Skeletal muscle tissue (tissue), 4 donors: ENCODE data around the gene CHMP2A. TPM values are rescaled to one million over a fixed set of nuclear protein-coding genes. Genes with fewer than 3 reads are reported as not detected.

ENCODE experiments used
- H3K27ac ChIP-seq: one replicate; pipeline ENCODE4 v1.7.0; 2013; ENCODE audit warnings: mild to moderate bottlenecking, low read depth, low read length, inconsistent platforms
- H3K27me3 ChIP-seq, 3 donors: one replicate each; pipeline ENCODE4 v1.7.0; 2013; ENCODE audit warnings: low read length in 3 of 3; ENCODE audit not compliant: control insufficient read depth in 3 of 3, insufficient read depth in 3 of 3
- H3K36me3 ChIP-seq, 3 donors: one replicate each; pipeline ENCODE4 v1.7.0; 2013; ENCODE audit warnings: low read length in 3 of 3; ENCODE audit not compliant: control insufficient read depth in 3 of 3, insufficient read depth in 3 of 3
- H3K4me1 ChIP-seq, 3 donors: one replicate each; pipeline ENCODE4 v1.7.0; 2013; ENCODE audit warnings: low read length in 3 of 3, mild to moderate bottlenecking in 3 of 3; ENCODE audit not compliant: control insufficient read depth in 3 of 3, insufficient read depth in 3 of 3
- H3K4me3 ChIP-seq, 3 donors: one replicate each; pipeline ENCODE4 v1.7.0; 2013; ENCODE audit warnings: low read length in 3 of 3
- H3K9ac ChIP-seq, 3 donors: one replicate each; pipeline ENCODE4 v1.7.0; 2013; ENCODE audit warnings: low read length in 3 of 3, mild to moderate bottlenecking in 3 of 3, moderate library complexity in 2 of 3, low read depth in 1 of 3
- H3K9me3 ChIP-seq, 3 donors: one replicate each; pipeline ENCODE4 v1.7.0; 2013; ENCODE audit warnings: low read length in 3 of 3; ENCODE audit not compliant: control insufficient read depth in 3 of 3
- total RNA-seq: library from RNA; depleted of rRNA; stranded (reverse); fragments of >200 nt; gene quantifications from one replicate; pipeline ENCODE4 v1.2.3, GENCODE V29; 2014
- donor health status: Osteomylitis.

Gene CHMP2A
- total RNA-seq, 1 donor from 2014 or later = 68.9 TPM

GRCh38 chr19:58560921-58561320, 6.0 kb upstream of the CHMP2A start:
- Histone ChIP-seq H3K36me3 (peaks cover 9 to 11% (median 9%) of the 10 kb centered on the region in 3 donors), H3K4me1 (peaks cover 55 to 69% (median 62%) of the 10 kb centered on the region in 3 donors), H3K9ac (no peak overlapping the region), H3K27me3 (no peaks in the 10 kb centered on the region), H3K27ac (no peak overlapping the region), H3K9me3 (no peaks in the 10 kb centered on the region), H3K4me3 (no peak overlapping the region)

- peaks cover 60 to 76% (median 67%) of the 10 kb centered on the region in 3 donors for H3K4me1 ChIP-seq
- H3K27me3 ChIP-seq = no peaks in the 10 kb centered on the region
- H3K27ac ChIP-seq = peak overlapping the region; percentile 98
- H3K9me3 ChIP-seq = no peaks in the 10 kb centered on the region
- peaks cover 9 to 12% (median 10%) of the 10 kb centered on the region in 3 donors for H3K36me3 ChIP-seq
- peak overlapping the region; percentile 87 to 98 (median 94) for H3K4me3 ChIP-seq
- H3K9ac ChIP-seq = peak overlapping the region; percentile 25 to 96 (median 84)
Observed at GRCh38 chr19:58560007-58560887, 5.3 kb upstream of the CHMP2A start.

GRCh38 chr19:58559275-58560006, 4.5 kb upstream of the CHMP2A start:
- Histone ChIP-seq H3K4me1 (peaks cover 63 to 82% (median 72%) of the 10 kb centered on the region in 3 donors), H3K4me3 (peak overlapping the region; percentile 87 to 98 (median 94))

GRCh38 chr19:58558623-58559274, 3.8 kb upstream of the CHMP2A start:
- no peaks in the 10 kb centered on the region for H3K9me3 ChIP-seq
- peaks cover 9 to 13% (median 10%) of the 10 kb centered on the region in 3 donors for H3K36me3 ChIP-seq
- H3K27ac ChIP-seq = peak overlapping the region; percentile 98
- no peaks in the 10 kb centered on the region for H3K27me3 ChIP-seq
- peak overlapping the region; percentile 87 to 98 (median 94) for H3K4me3 ChIP-seq
- H3K4me1 ChIP-seq = peaks cover 70 to 87% (median 76%) of the 10 kb centered on the region in 3 donors
- H3K9ac ChIP-seq = peak overlapping the region; percentile 84 to 99 (median 96)

More at GRCh38 chr19:58559275-58560006, 4.5 kb upstream of the CHMP2A start:
- Histone ChIP-seq H3K9ac (peak overlapping the region; percentile 84 to 99 (median 96)), H3K9me3 (no peaks in the 10 kb centered on the region), H3K27ac (peak overlapping the region; percentile 98), H3K36me3 (peaks cover 9 to 12% (median 10%) of the 10 kb centered on the region in 3 donors), H3K27me3 (no peaks in the 10 kb centered on the region)

- no peaks in the 10 kb centered on the region for H3K9me3 ChIP-seq
- peak within 1 kb of the TSS; percentile 98 for H3K27ac ChIP-seq
- H3K27me3 ChIP-seq = no peaks in the 10 kb centered on the region
- H3K4me3 ChIP-seq = peak within 1 kb of the TSS; percentile 87 to 98 (median 94)
- H3K4me1 ChIP-seq = peaks cover 67 to 87% (median 74%) of the 10 kb centered on the region in 3 donors
- H3K9ac ChIP-seq = peak within 1 kb of the TSS; percentile 94 to 99 (median 96)
- H3K36me3 ChIP-seq = peaks cover 9 to 17% (median 12%) of the 10 kb centered on the region in 3 donors
Observed at GRCh38 chr19:58558066-58558622, 3.2 kb upstream of the CHMP2A start, which contains the start of gene UBE2M. UBE2M (minus strand) TSS chr19:58558611; CDS start chr19:58558381, 230 bp downstream.

DNA sequence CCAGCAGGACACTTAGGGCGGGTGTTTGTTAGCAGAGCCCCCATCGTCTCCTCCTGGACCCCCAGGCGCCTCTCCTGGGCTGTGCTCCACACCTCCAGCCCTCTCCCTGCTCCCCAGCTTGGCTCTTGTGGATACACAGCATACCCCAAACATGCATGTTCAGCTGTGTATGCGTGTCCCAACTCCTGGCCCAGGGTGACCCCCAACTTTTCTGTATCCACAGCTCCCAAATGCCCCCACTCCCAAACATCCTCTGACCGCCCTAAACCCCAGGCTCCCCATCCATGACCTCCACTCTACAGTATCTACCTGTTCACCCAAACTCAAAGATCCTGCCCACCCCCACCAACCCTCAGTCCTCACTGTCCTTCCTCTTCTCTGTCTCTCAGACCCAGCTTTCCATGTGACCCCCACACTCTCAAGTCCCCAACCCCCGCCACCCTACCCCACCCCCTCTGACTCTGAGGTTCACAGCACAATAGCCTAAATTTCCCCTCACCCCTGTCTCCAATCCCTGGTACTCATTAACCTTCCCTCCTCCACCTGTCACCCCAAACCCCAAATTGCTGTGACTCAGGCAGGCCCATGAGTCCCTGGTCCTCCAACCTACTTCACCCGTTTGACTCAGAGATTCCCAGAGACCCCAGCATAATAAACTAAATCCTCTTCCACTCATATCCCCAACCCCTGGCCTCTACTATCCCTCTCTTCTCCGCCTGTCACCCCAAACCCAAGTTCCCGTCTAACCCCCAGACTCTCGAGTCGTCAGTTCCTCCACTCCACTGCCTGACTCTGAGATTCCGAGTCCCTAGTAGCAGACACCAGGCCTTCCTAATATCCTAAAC, 2.5 kb upstream of the CHMP2A start:
- Histone ChIP-seq H3K4me3 (peak overlapping the region; percentile 87 to 96 (median 87)), H3K27ac (peak overlapping the region; percentile 98), H3K36me3 (peaks cover 15 to 18% (median 17%) of the 10 kb centered on the region in 3 donors), H3K27me3 (no peaks in the 10 kb centered on the region), H3K4me1 (peaks cover 61 to 80% (median 67%) of the 10 kb centered on the region in 3 donors), H3K9ac (peak overlapping the region; percentile 94 to 96 (median 96)), H3K9me3 (no peaks in the 10 kb centered on the region)

DNA sequence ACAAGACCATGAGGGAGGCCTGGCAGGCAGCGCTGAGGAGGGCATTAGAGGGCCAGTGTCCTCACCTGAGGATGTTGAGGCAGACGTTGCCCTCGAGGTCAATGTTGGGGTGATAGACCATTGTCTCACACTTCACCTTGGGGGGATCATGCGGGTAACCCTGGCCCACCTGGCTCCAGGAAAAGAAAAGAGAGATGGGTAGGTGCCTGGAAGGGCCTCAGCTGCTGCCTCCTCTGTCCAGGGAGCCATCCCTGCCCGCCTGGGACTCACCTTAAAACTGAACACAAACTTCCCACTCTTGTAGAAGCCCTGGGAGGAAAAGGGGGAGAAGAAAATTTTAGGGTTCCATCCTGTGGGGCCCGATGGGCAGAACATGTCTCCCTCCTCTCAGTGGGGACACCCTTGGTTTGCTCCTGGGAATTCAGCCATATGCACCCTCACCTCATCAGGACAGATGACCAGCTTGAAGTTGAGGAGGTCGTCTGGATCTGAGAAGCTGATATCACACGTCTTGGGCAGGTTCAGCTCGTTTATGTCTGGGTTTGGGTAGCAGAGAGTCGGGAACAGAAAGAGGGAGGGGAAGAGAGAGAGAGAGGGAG, 1.8 kb upstream of the CHMP2A start:
- Histone ChIP-seq H3K27ac (peak overlapping the region; percentile 97), H3K27me3 (no peaks in the 10 kb centered on the region), H3K36me3 (peaks cover 22 to 25% (median 24%) of the 10 kb centered on the region in 3 donors), H3K4me3 (peak overlapping the region; percentile 87 to 96 (median 87)), H3K9me3 (no peaks in the 10 kb centered on the region), H3K9ac (peak overlapping the region; percentile 94 to 96 (median 96)), H3K4me1 (peaks cover 53 to 73% (median 59%) of the 10 kb centered on the region in 3 donors)

DNA sequence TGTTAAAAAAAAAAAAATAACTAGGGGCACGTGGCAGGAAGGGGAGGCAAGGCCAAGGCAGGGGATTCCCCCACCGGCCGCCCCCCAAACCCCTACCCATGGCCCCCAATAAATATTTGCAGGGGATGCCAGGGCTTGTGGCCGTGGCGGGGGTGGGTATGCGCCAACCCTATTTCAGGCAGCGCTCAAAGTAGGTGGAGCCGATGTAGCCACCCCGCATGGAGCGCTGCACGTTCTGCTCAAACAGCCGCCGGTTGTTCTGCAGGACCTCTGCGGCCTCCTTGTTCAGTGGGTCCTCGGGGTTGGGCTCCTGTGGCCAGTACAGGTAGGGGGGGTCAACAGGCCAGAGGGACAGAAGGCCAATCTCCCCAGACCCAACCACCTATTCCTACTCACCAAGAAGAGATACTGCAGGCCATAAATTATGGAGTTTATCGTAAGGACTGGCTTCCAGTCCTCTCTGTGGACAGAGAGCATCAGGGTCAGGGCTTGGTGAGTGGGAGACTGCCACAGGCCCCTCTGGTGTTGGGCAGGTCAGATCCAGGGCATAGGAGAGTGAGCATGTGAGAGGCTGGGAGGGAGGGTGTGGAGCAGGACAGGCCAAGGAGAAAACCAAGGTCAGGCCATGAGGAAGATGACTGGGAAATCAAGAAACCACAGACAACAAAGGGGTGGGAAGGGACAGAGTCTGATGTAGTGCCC, 1.2 kb upstream of the CHMP2A start:
- Histone ChIP-seq H3K9ac (peak overlapping the region in 2 of 3 donors; percentile 96 to 99), H3K9me3 (no peaks in the 10 kb centered on the region), H3K27me3 (no peaks in the 10 kb centered on the region), H3K4me3 (peak overlapping the region; percentile 24 to 100 (median 41)), H3K4me1 (peaks cover 48 to 66% (median 53%) of the 10 kb centered on the region in 3 donors), H3K27ac (peak overlapping the region; percentile 97), H3K36me3 (peaks cover 28 to 32% (median 30%) of the 10 kb centered on the region in 3 donors)
